H1 (cell line): Measurements from ENCODE around the gene SMG9. TPM values are rescaled to one million over a fixed set of nuclear protein-coding genes. Genes with fewer than 3 reads are reported as not detected.

Experiments
- CTCF ChIA-PET: fragments of 300-600 bp; sonication (Branson Sonifier 250); formaldehyde crosslinking; loops from one replicate; lab custom pipeline; 2021; ENCODE audit not compliant: partially characterized antibody; lab: Charles Lee
- POLR2A ChIA-PET: fragments of 300-600 bp; sonication (Branson Sonifier 250); formaldehyde crosslinking; loops from one replicate; lab custom pipeline; 2021; ENCODE audit warnings: inconsistent platforms; ENCODE audit not compliant: partially characterized antibody; lab: Charles Lee
- DNase-seq, 2 experiments: peaks; one replicate each; pipeline versions ENCODE4 v3.0.0 to v3.0.0-alpha.2; 2010 to 2022; ENCODE audit warnings: low spot score in 2 of 2, low read depth in 1 of 2, mixed read lengths in 1 of 2
- FAIRE-seq: peaks from 2 replicates; lab custom pipeline; 2011; peaks lifted over from hg19 to GRCh38; lab: Jason Lieb, UNC
- H2AFZ ChIP-seq: 2 replicates; pipeline ENCODE4 v1.8.1; 2012; ENCODE audit warnings: low read length, inconsistent platforms
- H2AK5ac ChIP-seq: 2 replicates; pipeline ENCODE4 v1.6.1; 2013; ENCODE audit warnings: low read depth, low read length
- H2BK120ac ChIP-seq: replicated peaks from 2 replicates; pipeline ENCODE3; 2013; ENCODE audit warnings: low read depth, low read length, inconsistent platforms
- H2BK12ac ChIP-seq: 2 replicates; pipeline ENCODE4 v1.6.1; 2013; ENCODE audit warnings: low read depth, low read length
- H2BK15ac ChIP-seq: 2 replicates; pipeline ENCODE4 v1.6.1; 2013; ENCODE audit warnings: low read length
- H2BK20ac ChIP-seq: 2 replicates; pipeline ENCODE4 v1.6.1; 2013; ENCODE audit warnings: low read length
- H2BK5ac ChIP-seq: 2 replicates; pipeline ENCODE4 v1.6.1; 2013; ENCODE audit warnings: low read depth, low read length
- H3K14ac ChIP-seq: 2 replicates; pipeline ENCODE4 v1.6.1; 2013; ENCODE audit warnings: inconsistent platforms; ENCODE audit not compliant: insufficient read length
- H3K18ac ChIP-seq: 2 replicates; pipeline ENCODE4 v1.6.1; 2013; ENCODE audit warnings: low read length; ENCODE audit errors: extremely low read depth
- H3K23ac ChIP-seq: 2 replicates; pipeline ENCODE4 v1.6.1; 2013; ENCODE audit warnings: inconsistent platforms; ENCODE audit not compliant: insufficient read length
- H3K23me2 ChIP-seq: 2 replicates; pipeline ENCODE4 v1.6.1; 2013; ENCODE audit warnings: low read depth, low read length
- H3K27ac ChIP-seq: 2 replicates; pipeline ENCODE4 v1.6.1; 2011; ENCODE audit warnings: low read depth, low read length, inconsistent platforms
- H3K27me3 ChIP-seq, 4 experiments: replicated peaks in 1 of 4; 1 replicate in 1 of 4; 2 replicates in 3 of 4; pipeline versions ENCODE4 v1.6.1 to v1.8.1; 2011 to 2013; ENCODE audit warnings: low read length in 3 of 4, mild to moderate bottlenecking in 3 of 4, inconsistent platforms in 2 of 4, mixed read lengths in 2 of 4, moderate library complexity in 1 of 4; ENCODE audit not compliant: control insufficient read depth in 3 of 4, insufficient read depth in 3 of 4; ENCODE audit errors: extremely low read depth in 1 of 4
- H3K36me3 ChIP-seq, 4 experiments: 2 replicates each; pipeline versions ENCODE4 v1.6.1 to v1.8.1; 2011 to 2013; ENCODE audit warnings: mild to moderate bottlenecking in 4 of 4, low read length in 3 of 4, moderate library complexity in 2 of 4, control low read depth in 1 of 4, inconsistent platforms in 1 of 4; ENCODE audit not compliant: insufficient read depth in 4 of 4, control insufficient read depth in 2 of 4
- H3K4ac ChIP-seq: replicated peaks from 2 replicates; pipeline ENCODE3; 2013; ENCODE audit warnings: low read length, low read depth, mixed read lengths, inconsistent platforms; ENCODE audit not compliant: insufficient read length
- H3K4me1 ChIP-seq, 4 experiments: replicated peaks in 1 of 4; 1 replicate in 1 of 4; 2 replicates in 3 of 4; pipeline versions ENCODE4 v1.6.1 to v1.8.1; 2011 to 2013; ENCODE audit warnings: low read length in 3 of 4, inconsistent platforms in 2 of 4, mixed read lengths in 1 of 4; ENCODE audit not compliant: insufficient read depth in 4 of 4, control insufficient read depth in 3 of 4
- H3K4me2 ChIP-seq, 2 experiments: 2 replicates each; pipeline versions ENCODE4 v1.6.1 to v1.8.1; 2011 to 2013; ENCODE audit warnings: low read depth in 2 of 2, low read length in 2 of 2, control low read depth in 1 of 2, inconsistent platforms in 1 of 2, mild to moderate bottlenecking in 1 of 2; ENCODE audit not compliant: insufficient read depth in 1 of 2
- H3K4me3 ChIP-seq, 4 experiments: fragments of 200-600, 300-600 bp in 1 of 4; sonication (generic), shearing (Covaris generic), sonication (Bioruptor Twin) in 1 of 4; 2 replicates each; pipeline versions ENCODE4 v1.5.1 to v1.8.1; 2011 to 2016; ENCODE audit warnings: low read length in 4 of 4, low read depth in 3 of 4, control low read depth in 2 of 4, inconsistent platforms in 2 of 4, mild to moderate bottlenecking in 2 of 4, mixed read lengths in 1 of 4, moderate library complexity in 1 of 4; ENCODE audit not compliant: insufficient read depth in 2 of 4; ENCODE audit errors: extremely low read depth in 1 of 4
- H3K56ac ChIP-seq: replicated peaks from 2 replicates; pipeline ENCODE3; 2013; ENCODE audit warnings: low read depth, mild to moderate bottlenecking, mixed read lengths, low read length, inconsistent platforms; ENCODE audit not compliant: insufficient read length
- H3K79me1 ChIP-seq: 2 replicates; pipeline ENCODE4 v1.6.1; 2013; ENCODE audit warnings: low read depth, low read length, control low read depth
- H3K79me2 ChIP-seq, 2 experiments: 2 replicates each; pipeline versions ENCODE4 v1.6.1 to v1.8.1; 2012 to 2013; ENCODE audit warnings: low read length in 2 of 2, mild to moderate bottlenecking in 2 of 2, inconsistent platforms in 1 of 2; ENCODE audit not compliant: insufficient read depth in 2 of 2, control insufficient read depth in 1 of 2
- H3K9ac ChIP-seq, 4 experiments: replicated peaks in 1 of 4; 1 replicate in 1 of 4; 2 replicates in 3 of 4; pipeline versions ENCODE4 v1.6.1 to v1.8.1; 2011 to 2013; ENCODE audit warnings: low read depth in 3 of 4, low read length in 3 of 4, control low read depth in 2 of 4, mild to moderate bottlenecking in 2 of 4, moderate library complexity in 2 of 4, inconsistent platforms in 1 of 4; ENCODE audit errors: extremely low read depth in 1 of 4
- H3K9me3 ChIP-seq, 2 experiments: 2 replicates each; pipeline versions ENCODE4 v1.6.1 to v1.8.1; 2012 to 2013; ENCODE audit warnings: mild to moderate bottlenecking in 2 of 2, moderate library complexity in 2 of 2, control low read depth in 1 of 2, inconsistent platforms in 1 of 2, low read depth in 1 of 2, low read length in 1 of 2, mixed read lengths in 1 of 2; ENCODE audit not compliant: insufficient read depth in 2 of 2
- H4K20me1 ChIP-seq, 2 experiments: replicated peaks in 1 of 2; 2 replicates each; pipeline versions ENCODE3 to v1.8.1; 2011 to 2013; ENCODE audit warnings: inconsistent platforms in 2 of 2, low read length in 2 of 2, mild to moderate bottlenecking in 1 of 2; ENCODE audit not compliant: insufficient read depth in 2 of 2, control insufficient read depth in 1 of 2
- H4K5ac ChIP-seq: 2 replicates; pipeline ENCODE4 v1.6.1; 2013; ENCODE audit warnings: low read length, low read depth, mixed read lengths, inconsistent platforms; ENCODE audit not compliant: insufficient read length
- H4K8ac ChIP-seq: 2 replicates; pipeline ENCODE4 v1.8.0; 2013; ENCODE audit warnings: mild to moderate bottlenecking, moderate library complexity, low read length, inconsistent platforms; ENCODE audit not compliant: insufficient read depth; ENCODE audit errors: extremely low read depth
- H4K91ac ChIP-seq: replicated peaks from 2 replicates; pipeline ENCODE3; 2013; ENCODE audit warnings: low read length, mixed read lengths, inconsistent platforms; ENCODE audit not compliant: insufficient read length
- BRCA1 ChIP-seq: IDR thresholded peaks from 2 replicates; pipeline ENCODE4 v1.6.1; 2012; ENCODE audit warnings: low read depth, low read length, improper control_type of control experiment
- CBX8 ChIP-seq: fragments of 300-800, 300-1000 bp; sonication (generic); IDR thresholded peaks from 2 replicates; pipeline ENCODE4 v1.7.1; 2016; ENCODE audit warnings: low read depth, low read length, borderline replicate concordance
- SAP30 ChIP-seq: fragments of 300-600 bp; sonication (generic); IDR thresholded peaks from 2 replicates; pipeline ENCODE4 v1.7.1; 2012; ENCODE audit warnings: low read length, moderate library complexity, mild to moderate bottlenecking, inconsistent platforms; ENCODE audit not compliant: insufficient read depth, insufficient replicate concordance
- WGBS, 2 experiments: shearing (Covaris generic) in 1 of 2; methylation state at CpG; one replicate each; pipeline versions ENCODE4 v1.1.6 to v1.1.7; 2013 to 2015; ENCODE audit warnings: low lambda C conversion rate in 2 of 2, mixed read lengths in 2 of 2, inconsistent platforms in 1 of 2, low coverage in 1 of 2, missing lambda C conversion rate in 1 of 2; ENCODE audit not compliant: insufficient replicate concordance in 2 of 2, insufficient coverage in 1 of 2, insufficient read length in 1 of 2; ENCODE audit errors: extremely low coverage in 1 of 2, missing lambda C conversion rate in 1 of 2; 5-methylcytosine and 5-hydroxymethylcytosine counted together
- polyA plus RNA-seq, 7 experiments: library from polyadenylated mRNA; depleted of rRNA in 3 of 7; stranded (reverse) in 5 of 7; unstranded in 2 of 7; fragments of >200 nt in 5 of 7; fragments of 200-250 nt in 2 of 7; gene quantifications; 1 replicate in 5 of 7; 2 replicates in 1 of 7; 4 replicates in 1 of 7; pipeline versions ENCODE4 v1.2.1 to v1.2.3, GENCODE V29; 2011 to 2013; ENCODE audit warnings: missing spikeins in 2 of 7, mixed read lengths in 2 of 7
- total RNA-seq: library from RNA; stranded (reverse); fragmentation: NEBNext Ultra II Directional; extraction: Animal tissue kit (Norgen Biotek cat#: 25700); gene quantifications from 2 replicates; pipeline ENCODE4 v1.2.1, GENCODE V29; 2021

Gene SMG9
- total and polyA plus RNA-seq, 2 of the 8 experiments (the other 6 are each of a cell fraction or from before 2014, with no cell fraction given) = 20.4 to 28.7 TPM

DNA sequence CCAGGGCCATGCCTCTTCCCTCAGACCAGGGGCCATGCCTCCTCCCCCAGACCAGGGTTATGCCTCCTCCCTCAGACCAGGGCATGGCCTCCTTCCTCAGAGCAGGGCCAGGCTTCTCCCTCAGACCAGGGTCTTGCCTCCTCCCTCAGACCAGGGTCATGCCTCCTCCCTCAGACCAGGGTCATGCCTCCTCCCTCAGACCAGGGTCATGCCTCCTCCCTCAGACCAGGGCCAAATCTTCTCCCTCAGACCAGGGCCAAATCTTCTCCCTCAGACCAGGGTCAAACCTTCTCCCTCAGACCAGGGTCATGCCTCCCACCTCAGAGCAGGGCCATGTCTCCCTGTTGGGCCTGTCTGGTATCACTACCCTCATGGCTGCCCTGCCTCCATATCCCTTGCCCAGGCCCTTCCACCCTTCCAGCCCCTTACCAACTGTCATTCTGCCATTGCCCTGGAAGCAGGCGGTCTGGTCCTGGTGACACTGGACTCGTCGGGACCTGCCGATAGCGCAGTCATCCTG is 43.3 kb upstream of the SMG9 start:
- Histone ChIP-seq H3K36me3 (no peaks in the 10 kb centered on the region), H4K5ac (no peak overlapping the region), H2AFZ (peak overlapping the region; percentile 92), H3K18ac (no peak overlapping the region; the same call in none of the 2 replicates), H3K4me2 (peak overlapping the region; percentile 75 to 98), H4K91ac (peak overlapping the region; percentile 19), H3K27me3 (peaks cover 4 to 36% (median 24%) of the 10 kb centered on the region in 4 experiments), H2BK12ac (peak overlapping the region; percentile 94; the same call in 1 of the 2 replicates), H2BK5ac (no peak overlapping the region), H3K4me1 (peaks cover 0 to 5% (median 3%) of the 10 kb centered on the region in 4 experiments; a peak in 5 of 7 replicates), H2BK15ac (peak overlapping the region; percentile 92; the same call in 1 of the 2 replicates), H3K9ac (no peak overlapping the region), H3K4me3 (peak overlapping the region; percentile 58 to 69 (median 60)), H3K23me2 (peaks cover 8% of the 10 kb centered on the region), H3K27ac (no peak overlapping the region), H2BK120ac (no peak overlapping the region), H3K79me2 (no peaks in the 10 kb centered on the region), H3K4ac (no peak overlapping the region), H3K14ac (no peak overlapping the region), H4K20me1 (peaks cover 0 to 3% of the 10 kb centered on the region in 2 experiments), H3K9me3 (no peaks in the 10 kb centered on the region), H3K56ac (no peak overlapping the region), H2AK5ac (0 out of 2 replicates have a peak overlapping the region, but pooled peaks have one; percentile 58), H3K23ac (no peak overlapping the region), H2BK20ac (no peak overlapping the region), H4K8ac (peak overlapping the region; percentile 62), H3K79me1 (no peaks in the 10 kb centered on the region)
- no peak for FAIRE-seq
- POLR2A ChIA-PET = no interaction called here
- CTCF ChIA-PET = interaction anchor here (1.4 to 37.0 kb wide), 3 partner anchors 11 to 42 kb away, joined by 3 to 703 read pairs (median 11); partner anchors contain the start of gene SMG9
- DNase-seq = no peak
- 42% methylated on average over 5 of the region's 5 CpGs; no CpG with 5 or more reads in 1 of the 2 experiments for WGBS, 2 experiments
- TF ChIP-seq CBX8 = no peak
- TF ChIP-seq BRCA1 = no peak
- TF ChIP-seq SAP30 = no peak
